Endothelial cell of umbilical vein (primary cell): Measurements from ENCODE around the gene PSAPL1. TPM values are rescaled to one million over a fixed set of nuclear protein-coding genes. Genes with fewer than 3 reads are reported as not detected.

Experiments used
- BruUV-seq: library from RNA; stranded (reverse); fragments of 400-500 nt; replicated peaks from 2 replicates; lab custom pipeline; 2021; lab: Mats Ljungman, UMichigan
- CTCF ChIA-PET: fragments of 300-600, 350-600 bp; sonication (Branson Sonifier 250); formaldehyde crosslinking; loops from one replicate; lab custom pipeline; 2021; ENCODE audit warnings: antibody characterized with exemption, inconsistent platforms; lab: Charles Lee
- POLR2A ChIA-PET: fragments of 300-600, 350-600 bp; sonication (Branson Sonifier 250); formaldehyde crosslinking; loops from one replicate; lab custom pipeline; 2021; ENCODE audit warnings: antibody characterized with exemption, inconsistent platforms; lab: Charles Lee
- DNase-seq: peaks from one replicate; pipeline ENCODE4 v3.0.0-alpha.2; 2011; ENCODE audit warnings: low read depth, low spot score
- FAIRE-seq: peaks from 2 replicates; lab custom pipeline; 2011; peaks lifted over from hg19 to GRCh38; lab: Jason Lieb, UNC
- H2AFZ ChIP-seq: 2 replicates; pipeline ENCODE4 v1.6.0; 2012; ENCODE audit warnings: low read depth, low read length, control low read depth, inconsistent platforms
- H3K27ac ChIP-seq: 2 replicates; pipeline ENCODE4 v1.5.1; 2011; ENCODE audit warnings: low read depth, mild to moderate bottlenecking, control low read depth, low read length, moderate library complexity; ENCODE audit not compliant: insufficient read depth
- H3K27me3 ChIP-seq, 2 experiments: 2 replicates each; pipeline versions ENCODE4 v1.6.0 to v1.6.1; 2011; ENCODE audit warnings: low read length in 2 of 2, mixed read lengths in 1 of 2; ENCODE audit not compliant: control insufficient read depth in 2 of 2, insufficient read depth in 2 of 2
- H3K36me3 ChIP-seq, 2 experiments: 2 replicates in 1 of 2; 3 replicates in 1 of 2; pipeline ENCODE4 v1.5.1; 2011; ENCODE audit warnings: low read length in 2 of 2, mild to moderate bottlenecking in 1 of 2, moderate library complexity in 1 of 2; ENCODE audit not compliant: control insufficient read depth in 2 of 2, insufficient read depth in 2 of 2; ENCODE audit errors: extremely low read depth in 1 of 2
- H3K4me1 ChIP-seq: 3 replicates; pipeline ENCODE4 v1.5.1; 2011; ENCODE audit warnings: mild to moderate bottlenecking, low read length; ENCODE audit not compliant: control insufficient read depth, insufficient read depth; ENCODE audit errors: extremely low read depth
- H3K4me2 ChIP-seq: 2 replicates; pipeline ENCODE4 v1.6.1; 2011; ENCODE audit warnings: low read length, control low read depth, mixed read lengths; ENCODE audit not compliant: insufficient read depth
- H3K4me3 ChIP-seq, 3 experiments: fragments of 200-600 bp in 1 of 3; sonication (generic), shearing (Covaris generic) in 1 of 3; replicated peaks in 1 of 3; 2 replicates each; pipeline ENCODE4 v1.5.1; 2011 to 2016; ENCODE audit warnings: control low read depth in 3 of 3, low read length in 3 of 3, mild to moderate bottlenecking in 2 of 3, inconsistent platforms in 1 of 3, low read depth in 1 of 3, moderate library complexity in 1 of 3; ENCODE audit not compliant: insufficient read depth in 1 of 3
- H3K79me2 ChIP-seq: 2 replicates; pipeline ENCODE4 v1.6.0; 2012; ENCODE audit warnings: low read length, inconsistent platforms; ENCODE audit not compliant: control insufficient read depth, insufficient read depth
- H3K9ac ChIP-seq: replicated peaks from 2 replicates; pipeline ENCODE3; 2011; ENCODE audit warnings: low read length, control low read depth; ENCODE audit not compliant: insufficient read depth; ENCODE audit errors: extremely low read depth
- H3K9me1 ChIP-seq: replicated peaks from 3 replicates; pipeline ENCODE4 v1.6.0; 2011; ENCODE audit warnings: mild to moderate bottlenecking, low read length; ENCODE audit not compliant: control insufficient read depth, insufficient read depth; ENCODE audit errors: extremely low read depth
- H3K9me3 ChIP-seq: replicated peaks from 2 replicates; pipeline ENCODE4 v1.5.1; 2012; ENCODE audit warnings: low read length, inconsistent platforms; ENCODE audit not compliant: control insufficient read depth, insufficient read depth
- H4K20me1 ChIP-seq: replicated peaks from 2 replicates; pipeline ENCODE3; 2011; ENCODE audit warnings: mild to moderate bottlenecking, low read length; ENCODE audit not compliant: control insufficient read depth, insufficient read depth; ENCODE audit errors: extremely low read depth
- CTCF ChIP-seq, 2 donors: IDR thresholded peaks; 1 replicate in 1 of 2; 2 replicates in 1 of 2; pipeline ENCODE4 v1.5.1; 2011; ENCODE audit warnings: low read length in 2 of 2, mild to moderate bottlenecking in 2 of 2, moderate library complexity in 2 of 2, control low read depth in 1 of 2, inconsistent platforms in 1 of 2, low read depth in 1 of 2; ENCODE audit not compliant: insufficient read depth in 1 of 2; ENCODE audit errors: extremely low read depth in 1 of 2
- EZH2 ChIP-seq: IDR thresholded peaks from 2 replicates; pipeline ENCODE4 v1.6.1; 2012; ENCODE audit warnings: borderline replicate concordance, low read depth, mild to moderate bottlenecking, moderate library complexity, low read length, inconsistent platforms; ENCODE audit not compliant: severe bottlenecking
- FOS ChIP-seq: IDR thresholded peaks from 2 replicates; pipeline ENCODE4 v1.6.1; 2011; ENCODE audit warnings: mild to moderate bottlenecking, low read length, moderate library complexity, borderline replicate concordance; ENCODE audit not compliant: insufficient read depth
- GATA2 ChIP-seq: IDR thresholded peaks from 2 replicates; pipeline ENCODE4 v1.7.0; 2011; ENCODE audit warnings: low read depth, mild to moderate bottlenecking, moderate library complexity, mixed read lengths, low read length; ENCODE audit not compliant: insufficient read length, insufficient read depth
- JUN ChIP-seq: IDR thresholded peaks from 2 replicates; pipeline ENCODE4 v1.6.1; 2011; ENCODE audit warnings: borderline replicate concordance, low read depth; ENCODE audit not compliant: insufficient read length, insufficient read depth
- MAX ChIP-seq: IDR thresholded peaks from 2 replicates; pipeline ENCODE4 v1.6.1; 2011; ENCODE audit not compliant: insufficient read depth, insufficient read length
- MYC ChIP-seq: IDR thresholded peaks from one replicate; pipeline ENCODE4 v1.6.1; 2011; ENCODE audit warnings: mild to moderate bottlenecking, low read depth, low read length
- POLR2A ChIP-seq: IDR thresholded peaks from 2 replicates; pipeline ENCODE4 v1.6.1; 2012; ENCODE audit warnings: low read depth, mild to moderate bottlenecking, control low read depth, low read length
- POLR2AphosphoS5 ChIP-seq: IDR thresholded peaks from 2 replicates; pipeline ENCODE4 v1.6.1; 2012; ENCODE audit warnings: low read depth, mild to moderate bottlenecking, control low read depth, low read length, moderate library complexity; ENCODE audit not compliant: insufficient read depth
- dilution Hi-C: fragments of 300-500 bp; cut with MboI; formaldehyde crosslinking; loops from one replicate; pipeline ENCODE4 v1.15.0; 2019; ENCODE audit warnings: low sequenced_read_pairs; ENCODE audit not compliant: extremely low pct_ligation_motif_present
- intact Hi-C: fragments of 100-400 bp; cut with micrococcal nuclease; formaldehyde crosslinking; loops from one replicate; pipeline ENCODE4 v1.10.0; 2022
- polyA plus RNA-seq, 4 experiments: library from polyadenylated mRNA; depleted of rRNA in 3 of 4; stranded (reverse) in 3 of 4; unstranded in 1 of 4; fragments of >200 nt; gene quantifications; 2 replicates each; pipeline versions ENCODE4 v1.2.1 to v1.2.3, GENCODE V29; 2011 to 2012; ENCODE audit warnings: missing spikeins in 1 of 4
- total RNA-seq: library from RNA; stranded (reverse); gene quantifications from 2 replicates; pipeline ENCODE4 v1.2.3, GENCODE V29; 2021

Gene PSAPL1
- total and polyA plus RNA-seq, 2 donors (not counting 3 experiments of a cell fraction or from before 2014, with no cell fraction given), result not detected

- BruUV-seq, result no TSS peak
- no peaks in the 10 kb centered on the region for H3K9me3 ChIP-seq
- H3K4me3 ChIP-seq, result no peak overlapping the region
- no peaks in the 10 kb centered on the region for H3K79me2 ChIP-seq
- dilution Hi-C loops (no loop called here), intact Hi-C loops (no loop called here)
- H3K27me3 ChIP-seq, result no peaks in the 10 kb centered on the region
- no peak for TF ChIP-seq CTCF (IDR thresholded peaks at IDR 0.05; ENCODE audit: extremely low read depth in 1 of 2, insufficient read depth in 1 of 2, low read depth in 1 of 2, low read length in 2 of 2)
- no peaks in the 10 kb centered on the region for H4K20me1 ChIP-seq
- no peak overlapping the region for H2AFZ ChIP-seq
- no peak for DNase-seq
- H3K4me2 ChIP-seq, result no peak overlapping the region
- H3K9ac ChIP-seq, result no peak overlapping the region
- FAIRE-seq, result no peak
- no peak overlapping the region for H3K27ac ChIP-seq
- H3K36me3 ChIP-seq, result no peaks in the 10 kb centered on the region
- no peaks in the 10 kb centered on the region for H3K4me1 ChIP-seq
- no peaks in the 10 kb centered on the region for H3K9me1 ChIP-seq
- ChIA-PET CTCF (no interaction called here), POLR2A (no interaction called here)
Measured at GRCh38 chr4:7442574-7443162, 7.9 kb upstream of the PSAPL1 start.

GRCh38 chr4:7441201-7441600 is 6.5 kb upstream of the PSAPL1 start:
- no peaks in the 10 kb centered on the region for H3K27me3 ChIP-seq
- no TSS peak for BruUV-seq
- CTCF ChIA-PET, result no interaction called here
- no peak overlapping the region for H3K4me2 ChIP-seq
- no peak overlapping the region for H3K4me3 ChIP-seq
- H3K27ac ChIP-seq, result no peak overlapping the region
- no peaks in the 10 kb centered on the region for H4K20me1 ChIP-seq
- DNase-seq (no peak), FAIRE-seq (no peak)
- H3K79me2 ChIP-seq, result no peaks in the 10 kb centered on the region
- no peak overlapping the region for H3K9ac ChIP-seq
- H3K36me3 ChIP-seq, result no peaks in the 10 kb centered on the region
- dilution Hi-C loops, result no loop called here
- H3K4me1 ChIP-seq, result no peaks in the 10 kb centered on the region
- POLR2A ChIA-PET, result no interaction called here
- intact Hi-C loops, result no loop called here
- TF ChIP-seq JUN (no peak), MYC (no peak), POLR2A (no peak), FOS (no peak), POLR2AphosphoS5 (no peak), EZH2 (no peak), GATA2 (no peak), CTCF (IDR thresholded peaks at IDR 0.05; ENCODE audit: extremely low read depth in 1 of 2, insufficient read depth in 1 of 2, low read depth in 1 of 2, low read length in 2 of 2) (no peak), MAX (no peak)
- H3K9me1 ChIP-seq, result no peaks in the 10 kb centered on the region
- no peak overlapping the region for H2AFZ ChIP-seq
- no peaks in the 10 kb centered on the region for H3K9me3 ChIP-seq
